Tibial artery (tissue), 4 donors: ENCODE data around the gene TMEM52.

Experiments
- DNase-seq, 2 donors: peaks; one replicate each; pipeline ENCODE4 v3.0.0-alpha.2; 2019
- H3K27ac ChIP-seq, 2 donors: fragments of 200-600 bp; sonication (generic) in 1 of 2; 1 replicate in 1 of 2; 2 replicates in 1 of 2; pipeline ENCODE4 v1.5.1; 2018 to 2019; ENCODE audit warnings: mild to moderate bottlenecking in 1 of 2
- H3K27me3 ChIP-seq, 2 donors: fragments of 200-600 bp; sonication (generic) in 1 of 2; one replicate each; pipeline versions ENCODE4 v1.5.1 to v1.6.0; 2016 to 2019
- H3K36me3 ChIP-seq, 3 donors: fragments of 200-600 bp; sonication (generic) in 2 of 3; one replicate each; pipeline ENCODE4 v1.5.1; 2016 to 2019; ENCODE audit warnings: mild to moderate bottlenecking in 2 of 3
- H3K4me1 ChIP-seq, 4 donors: fragments of 200-600 bp; sonication (generic) in 2 of 4; 1 replicate in 3 of 4; 2 replicates in 1 of 4; pipeline ENCODE4 v1.5.1; 2016 to 2019
- H3K4me3 ChIP-seq, 2 donors: fragments of 200-600 bp; sonication (generic) in 1 of 2; 1 replicate in 1 of 2; 2 replicates in 1 of 2; pipeline ENCODE4 v1.5.1; 2018 to 2019; ENCODE audit warnings: mild to moderate bottlenecking in 2 of 2
- H3K9me3 ChIP-seq, 3 donors: fragments of 200-600 bp; sonication (generic) in 1 of 3; one replicate each; pipeline ENCODE4 v1.5.1; 2016 to 2019
- CTCF ChIP-seq, 2 experiments: fragments of 200-600 bp in 1 of 2; fragments of 450-650 bp in 1 of 2; IDR thresholded peaks; one replicate each; pipeline ENCODE4 v1.5.1; 2017 to 2019; ENCODE audit warnings: antibody characterized with exemption in 2 of 2, mild to moderate bottlenecking in 1 of 2, moderate library complexity in 1 of 2
- intact Hi-C: fragments of 100-400 bp; cut with DNase I; formaldehyde crosslinking; loops from one replicate; pipeline ENCODE4 v1.15.0; 2023; ENCODE audit warnings: low total_unique reads

Gene TMEM52

DNA sequence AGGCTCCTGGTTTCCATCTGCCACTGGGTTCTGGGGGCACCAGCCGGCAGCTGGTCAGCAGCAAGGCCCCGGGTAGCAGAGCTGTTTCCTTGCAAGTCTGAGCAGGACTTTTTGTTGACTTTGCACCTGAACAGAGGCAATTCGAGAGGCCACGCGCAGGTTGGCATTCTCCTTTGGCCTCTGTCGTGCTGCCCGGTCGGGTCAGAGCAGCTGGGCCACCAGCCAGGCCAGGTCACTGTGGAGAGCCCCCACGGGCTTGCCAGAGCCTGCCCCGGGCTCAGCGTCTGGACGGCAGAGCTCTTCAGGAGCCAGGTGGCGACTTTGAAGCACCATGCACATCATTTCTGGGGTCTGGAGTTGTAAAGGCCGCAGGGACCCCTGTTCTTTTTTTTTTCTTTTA, 28.4 kb upstream of the TMEM52 start:
- Histone ChIP-seq H3K27ac (no peak overlapping the region), H3K36me3 (no peaks in the 10 kb centered on the region), H3K9me3 (no peaks in the 10 kb centered on the region), H3K27me3 (peaks cover 0 to 54% of the 10 kb centered on the region in 2 donors), H3K4me3 (no peak overlapping the region), H3K4me1 (peaks cover 0 to 9% (median 0%) of the 10 kb centered on the region in 4 donors)
- intact Hi-C loops: no loop called here
- no peak for TF ChIP-seq CTCF (IDR thresholded peaks at IDR 0.05)
- DNase-seq: no peak

- H3K27ac ChIP-seq: no peak overlapping the region
- H3K4me3 ChIP-seq: no peak overlapping the region
- peaks cover 0 to 63% of the 10 kb centered on the region in 2 donors for H3K27me3 ChIP-seq
- peaks cover 0 to 9% (median 0%) of the 10 kb centered on the region in 4 donors for H3K4me1 ChIP-seq
- DNase-seq: no peak
- no peaks in the 10 kb centered on the region for H3K9me3 ChIP-seq
- intact Hi-C loops: no loop called here
- H3K36me3 ChIP-seq: no peaks in the 10 kb centered on the region
- TF ChIP-seq CTCF (IDR thresholded peaks at IDR 0.05): no peak
These were observed 27.5 kb upstream of the TMEM52 start for GRCh38 chr1:1946540-1946939.

GRCh38 chr1:1945782-1946393, 26.8 kb upstream of the TMEM52 start:
- TF ChIP-seq CTCF (IDR thresholded peaks at IDR 0.05): no peak
- intact Hi-C loops: no loop called here
- peaks cover 0 to 66% of the 10 kb centered on the region in 2 donors for H3K27me3 ChIP-seq
- H3K4me3 ChIP-seq: no peak overlapping the region
- H3K36me3 ChIP-seq: no peaks in the 10 kb centered on the region
- H3K9me3 ChIP-seq: no peaks in the 10 kb centered on the region
- H3K4me1 ChIP-seq: peaks cover 0 to 9% (median 0%) of the 10 kb centered on the region in 4 donors
- DNase-seq: no peak
- H3K27ac ChIP-seq: no peak overlapping the region

- intact Hi-C loops: loop anchor here (5.0 kb wide), 1 partner anchor 88 kb away; no protein-coding TSS in a partner anchor
- Histone ChIP-seq H3K4me3 (no peak overlapping the region), H3K27ac (no peak overlapping the region), H3K36me3 (no peaks in the 10 kb centered on the region), H3K27me3 (peaks cover 0 to 76% of the 10 kb centered on the region in 2 donors), H3K4me1 (peaks cover 0 to 9% (median 0%) of the 10 kb centered on the region in 4 donors), H3K9me3 (no peaks in the 10 kb centered on the region)
- TF ChIP-seq CTCF (IDR thresholded peaks at IDR 0.05): peak; percentile 66 to 86
- DNase-seq: peak in 1 of 2 donors; percentile 55
These were observed 24.9 kb upstream of the TMEM52 start for GRCh38 chr1:1943834-1944570.

DNA sequence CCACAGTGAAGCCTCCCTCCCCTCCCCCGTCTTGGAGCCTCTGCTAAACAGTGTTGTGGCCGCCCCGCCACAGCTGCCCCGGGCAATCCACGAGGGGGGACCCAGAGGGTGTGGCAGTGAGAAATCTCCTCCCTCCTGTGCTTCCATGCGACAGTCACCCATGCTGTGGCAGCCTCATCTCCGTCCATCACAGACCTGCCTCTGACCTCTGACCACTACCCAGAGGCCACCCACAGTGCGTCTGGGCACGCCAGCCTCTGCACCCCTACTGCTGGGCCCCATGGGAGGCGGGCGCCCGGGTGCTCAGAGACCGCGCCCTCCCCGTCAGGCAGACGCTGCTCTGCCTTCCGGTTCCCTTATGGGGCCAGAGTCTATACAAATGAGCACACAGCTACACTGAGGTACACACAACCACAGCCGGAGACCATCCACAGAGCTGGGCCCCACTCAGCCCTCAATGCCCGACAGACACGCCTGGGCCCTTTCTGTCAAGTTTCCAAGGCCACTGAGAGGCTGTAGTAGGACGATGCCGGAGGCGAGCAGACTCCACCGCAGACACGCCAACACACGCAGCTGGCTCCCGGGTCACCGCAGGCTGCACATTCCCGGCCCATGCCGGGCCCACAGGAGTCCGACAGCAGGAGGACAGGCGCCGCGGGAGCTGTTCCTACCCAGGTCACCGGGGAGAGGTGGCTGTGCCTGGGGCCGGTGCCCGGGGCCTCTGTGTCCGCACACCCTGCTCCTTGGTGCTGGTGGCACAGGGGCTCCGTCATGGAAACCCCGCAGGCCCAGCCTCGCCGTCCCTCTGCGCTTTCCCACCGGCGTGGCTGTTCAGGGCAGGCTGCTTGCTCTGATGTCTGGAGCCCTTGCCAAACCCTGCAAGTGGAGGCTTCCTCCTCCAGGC, 23.9 kb upstream of the TMEM52 start:
- intact Hi-C loops: loop anchor here (5.0 kb wide), 1 partner anchor 89 kb away; no protein-coding TSS in a partner anchor
- H3K9me3 ChIP-seq: no peaks in the 10 kb centered on the region
- no peak overlapping the region for H3K4me3 ChIP-seq

More for the DNA sequence above, 23.9 kb upstream of the TMEM52 start:
- Histone ChIP-seq H3K4me1 (peaks cover 0 to 9% (median 0%) of the 10 kb centered on the region in 4 donors), H3K36me3 (no peaks in the 10 kb centered on the region), H3K27me3 (peaks cover 0 to 84% of the 10 kb centered on the region in 2 donors), H3K27ac (no peak overlapping the region)
- no peak for DNase-seq
- TF ChIP-seq CTCF (IDR thresholded peaks at IDR 0.05): no peak
